SK-N-SH (cell line): ENCODE measurements around the gene RAB8B. TPM values are rescaled to one million over a fixed set of nuclear protein-coding genes. Genes with fewer than 3 reads are reported as not detected.
A peak's percentile ranks its signal among the peaks of the same experiment; 100 is the strongest.

ENCODE experiments used
- CTCF ChIA-PET: fragments of 300-600, 350-600 bp; formaldehyde crosslinking; extraction: SDS; loops from one replicate; lab custom pipeline; 2021; lab: Yijun Ruan, JAX
- POLR2A ChIA-PET: fragments of 350-600 bp; sonication (Branson Sonifier 250); formaldehyde crosslinking; extraction: SDS; loops from one replicate; lab custom pipeline; 2020; ENCODE audit warnings: antibody characterized with exemption, inconsistent platforms; lab: Yijun Ruan, JAX
- DNase-seq: peaks from one replicate; pipeline ENCODE4 v3.0.0; 2012
- H2AFZ ChIP-seq: fragments of 200-600 bp; sonication (generic); 2 replicates; pipeline ENCODE4 v1.8.1; 2016; ENCODE audit warnings: antibody characterized with exemption, mild to moderate bottlenecking, low read depth
- H3F3A ChIP-seq: fragments of 200-600 bp; sonication (generic); replicated peaks from 2 replicates; pipeline ENCODE3; 2016; ENCODE audit warnings: antibody characterized with exemption, mild to moderate bottlenecking; ENCODE audit not compliant: insufficient read depth
- H3K27ac ChIP-seq, 2 experiments: fragments of 200-500 bp in 1 of 2; fragments of 200-600 bp in 1 of 2; sonication (Bioruptor generic) in 1 of 2; sonication (generic), shearing (Covaris generic) in 1 of 2; 2 replicates each; pipeline versions ENCODE4 v1.5.1 to v1.6.1; 2014 to 2016; ENCODE audit warnings: low read depth in 2 of 2, inconsistent platforms in 1 of 2, low read length in 1 of 2, mild to moderate bottlenecking in 1 of 2, mixed read lengths in 1 of 2
- H3K27me3 ChIP-seq: fragments of 200-600 bp; sonication (generic), shearing (Covaris generic); 2 replicates; pipeline ENCODE4 v1.6.1; 2016; ENCODE audit warnings: mixed run types; ENCODE audit not compliant: insufficient read depth
- H3K36me3 ChIP-seq, 2 experiments: fragments of 200-500 bp in 1 of 2; fragments of 200-600 bp in 1 of 2; sonication (Bioruptor generic) in 1 of 2; sonication (generic) in 1 of 2; replicated peaks in 1 of 2; 2 replicates each; pipeline versions ENCODE3 to v1.5.1; 2014 to 2016; ENCODE audit warnings: low read length in 1 of 2, mild to moderate bottlenecking in 1 of 2; ENCODE audit not compliant: insufficient read depth in 2 of 2, control insufficient read depth in 1 of 2
- H3K4me1 ChIP-seq, 2 experiments: fragments of 200-500 bp in 1 of 2; fragments of 200-600 bp in 1 of 2; sonication (Bioruptor generic) in 1 of 2; sonication (generic), shearing (Covaris generic) in 1 of 2; 2 replicates each; pipeline versions ENCODE4 v1.5.1 to v1.6.1; 2014 to 2016; ENCODE audit warnings: low read depth in 1 of 2, low read length in 1 of 2, mixed run types in 1 of 2; ENCODE audit not compliant: insufficient read depth in 2 of 2, control insufficient read depth in 1 of 2
- H3K4me2 ChIP-seq: fragments of 200-600 bp; sonication (generic), shearing (Covaris generic); 2 replicates; pipeline ENCODE4 v1.6.1; 2017; ENCODE audit warnings: mixed run types
- H3K4me3 ChIP-seq, 2 experiments: fragments of 200-500 bp in 1 of 2; fragments of 200-600 bp in 1 of 2; sonication (Bioruptor generic) in 1 of 2; sonication (generic), shearing (Covaris generic) in 1 of 2; 2 replicates each; pipeline versions ENCODE4 v1.5.1 to v1.8.1; 2014 to 2016; ENCODE audit warnings: low read depth in 2 of 2, inconsistent platforms in 1 of 2, low read length in 1 of 2, mild to moderate bottlenecking in 1 of 2, mixed read lengths in 1 of 2, moderate library complexity in 1 of 2
- H3K79me2 ChIP-seq: fragments of 200-600 bp; sonication (generic); 2 replicates; pipeline ENCODE4 v1.8.1; 2017; ENCODE audit warnings: mild to moderate bottlenecking; ENCODE audit not compliant: insufficient read depth
- H3K9ac ChIP-seq: fragments of 200-600 bp; sonication (generic); 2 replicates; pipeline ENCODE4 v1.6.1; 2017; ENCODE audit warnings: mixed run types
- H3K9me2 ChIP-seq: fragments of 200-600 bp; sonication (generic); 2 replicates; pipeline ENCODE4 v1.6.1; 2017; ENCODE audit warnings: mixed run types
- H3K9me3 ChIP-seq: fragments of 200-600 bp; sonication (generic); 2 replicates; pipeline ENCODE4 v1.6.1; 2017; ENCODE audit warnings: mixed run types, mild to moderate bottlenecking, moderate library complexity
- H4K20me1 ChIP-seq: fragments of 200-600 bp; sonication (generic); 2 replicates; pipeline ENCODE4 v1.6.1; 2017; ENCODE audit warnings: mild to moderate bottlenecking, mixed run types; ENCODE audit not compliant: insufficient read depth
- EP300 ChIP-seq, 2 experiments: IDR thresholded peaks; 2 replicates each; pipeline versions ENCODE4 v1.4.0 to v1.6.1; 2012; ENCODE audit warnings: borderline replicate concordance in 1 of 2, low read depth in 1 of 2, low read length in 1 of 2
- EZH2phosphoT487 ChIP-seq: fragments of 200-600 bp; sonication (generic); IDR thresholded peaks from 2 replicates; pipeline ENCODE4 v1.6.1; 2017; ENCODE audit warnings: low read depth, mixed run types, mild to moderate bottlenecking, antibody characterized with exemption, moderate library complexity, borderline replicate concordance
- FOSL2 ChIP-seq: IDR thresholded peaks from 2 replicates; pipeline ENCODE4 v1.4.0; 2012; ENCODE audit warnings: low read depth, mild to moderate bottlenecking, moderate library complexity, borderline replicate concordance
- FOXM1 ChIP-seq: IDR thresholded peaks from 2 replicates; pipeline ENCODE4 v1.4.0; 2012; ENCODE audit warnings: low read depth, mild to moderate bottlenecking
- GABPA ChIP-seq: IDR thresholded peaks from 2 replicates; pipeline ENCODE4 v1.4.0; 2012; ENCODE audit warnings: low read depth, mild to moderate bottlenecking
- IRF3 ChIP-seq: fragments of 150-350 bp; IDR thresholded peaks from 2 replicates; pipeline ENCODE4 v1.6.1; 2016; ENCODE audit warnings: mild to moderate bottlenecking, low read depth, low read length
- MEF2A ChIP-seq: IDR thresholded peaks from 2 replicates; pipeline ENCODE4 v1.4.0; 2012; ENCODE audit warnings: low read depth, borderline replicate concordance
- POLR2AphosphoS5 ChIP-seq: IDR thresholded peaks from 2 replicates; pipeline ENCODE4 v1.6.1; 2012; ENCODE audit warnings: low read depth, low read length
- REST ChIP-seq: IDR thresholded peaks from 2 replicates; pipeline ENCODE4 v1.6.1; 2012; ENCODE audit warnings: mild to moderate bottlenecking, low read depth, low read length, moderate library complexity
- RFX5 ChIP-seq: IDR thresholded peaks from 2 replicates; pipeline ENCODE4 v1.6.1; 2012; ENCODE audit warnings: mild to moderate bottlenecking, improper control_type of control experiment, low read length
- RXRA ChIP-seq: IDR thresholded peaks from 2 replicates; pipeline ENCODE4 v1.4.0; 2012; ENCODE audit warnings: low read depth, mild to moderate bottlenecking, borderline replicate concordance
- SIN3A ChIP-seq: IDR thresholded peaks from 2 replicates; pipeline ENCODE4 v1.6.1; 2012; ENCODE audit warnings: low read depth, mild to moderate bottlenecking, low read length, moderate library complexity, borderline replicate concordance
- SMC3 ChIP-seq: IDR thresholded peaks from 2 replicates; pipeline ENCODE4 v1.6.1; 2012; ENCODE audit warnings: low read depth, low read length, improper control_type of control experiment
- TAF1 ChIP-seq: IDR thresholded peaks from 2 replicates; pipeline ENCODE4 v1.6.1; 2012; ENCODE audit warnings: low read depth, mild to moderate bottlenecking, low read length, moderate library complexity, borderline replicate concordance
- TCF12 ChIP-seq: IDR thresholded peaks from 2 replicates; pipeline ENCODE4 v1.4.0; 2012
- USF2 ChIP-seq: fragments of 150-350 bp; IDR thresholded peaks from 2 replicates; pipeline ENCODE4 v1.6.1; 2017; ENCODE audit warnings: antibody characterized with exemption, low read length, low read depth, borderline replicate concordance
- WGBS: methylation state at CpG from one replicate; pipeline ENCODE4 v1.1.6; 2017; ENCODE audit warnings: low lambda C conversion rate; 5-methylcytosine and 5-hydroxymethylcytosine counted together
- polyA plus RNA-seq, 3 experiments: library from polyadenylated mRNA; depleted of rRNA; stranded (reverse); fragments of >200 nt; gene quantifications; 2 replicates each; pipeline ENCODE4 v1.2.3, GENCODE V29; 2012
- TF ChIP-seq, protein P1 (sequence below): IDR thresholded peaks from 2 replicates; pipeline ENCODE4 v1.4.0; 2012; ENCODE audit warnings: low read depth
- TF ChIP-seq, protein P2 (sequence below): IDR thresholded peaks from 2 replicates; pipeline ENCODE4; 2012

RAB8B gene
- polyA plus RNA-seq, 1 of the 3 experiments (the other 2 are of a cell fraction): 5.4 TPM

DNA sequence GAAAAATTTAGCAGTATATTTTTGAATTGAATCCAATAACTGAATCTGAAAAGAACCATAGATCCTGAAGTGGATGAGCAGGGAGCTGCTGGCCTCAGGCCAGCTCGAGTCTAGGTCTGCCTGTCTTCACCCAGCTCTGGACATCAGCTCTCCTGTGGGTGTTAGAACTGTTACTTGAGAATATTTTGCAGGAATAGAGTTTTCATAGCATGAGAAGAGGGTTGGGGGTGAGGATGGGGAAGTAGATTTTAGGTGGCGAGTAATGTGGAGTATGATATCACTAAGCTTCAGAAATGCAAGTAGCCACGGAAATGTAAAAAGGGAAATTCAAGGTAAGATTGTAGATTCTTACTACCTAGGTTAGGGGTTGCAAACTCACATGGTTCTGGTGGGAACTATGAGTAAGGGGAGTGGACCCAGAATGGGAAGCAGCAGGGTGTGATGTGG, 6.2 kb downstream of the RAB8B start:
- Histone ChIP-seq H3F3A (no peaks in the 10 kb centered on the region), H2AFZ (no peak overlapping the region), H3K27me3 (no peaks in the 10 kb centered on the region), H3K27ac (no peak overlapping the region), H3K9me3 (no peaks in the 10 kb centered on the region), H3K4me3 (no peak overlapping the region), H3K4me1 (peaks cover 9 to 18% of the 10 kb centered on the region in 2 experiments; a peak in 3 of 4 replicates), H3K9me2 (no peaks in the 10 kb centered on the region), H3K9ac (no peak overlapping the region), H3K4me2 (no peak overlapping the region), H4K20me1 (no peaks in the 10 kb centered on the region), H3K36me3 (no peaks in the 10 kb centered on the region), H3K79me2 (peaks cover 76% of the 10 kb centered on the region)
- TF ChIP-seq EZH2phosphoT487 (no peak), IRF3 (no peak), GABPA (no peak), TAF1 (no peak), USF2 (no peak), RFX5 (no peak), FOXM1 (no peak), RXRA (no peak)
- TF ChIP-seq, protein P1, sequence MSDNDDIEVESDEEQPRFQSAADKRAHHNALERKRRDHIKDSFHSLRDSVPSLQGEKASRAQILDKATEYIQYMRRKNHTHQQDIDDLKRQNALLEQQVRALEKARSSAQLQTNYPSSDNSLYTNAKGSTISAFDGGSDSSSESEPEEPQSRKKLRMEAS: no peak
- TF ChIP-seq, protein P2, sequence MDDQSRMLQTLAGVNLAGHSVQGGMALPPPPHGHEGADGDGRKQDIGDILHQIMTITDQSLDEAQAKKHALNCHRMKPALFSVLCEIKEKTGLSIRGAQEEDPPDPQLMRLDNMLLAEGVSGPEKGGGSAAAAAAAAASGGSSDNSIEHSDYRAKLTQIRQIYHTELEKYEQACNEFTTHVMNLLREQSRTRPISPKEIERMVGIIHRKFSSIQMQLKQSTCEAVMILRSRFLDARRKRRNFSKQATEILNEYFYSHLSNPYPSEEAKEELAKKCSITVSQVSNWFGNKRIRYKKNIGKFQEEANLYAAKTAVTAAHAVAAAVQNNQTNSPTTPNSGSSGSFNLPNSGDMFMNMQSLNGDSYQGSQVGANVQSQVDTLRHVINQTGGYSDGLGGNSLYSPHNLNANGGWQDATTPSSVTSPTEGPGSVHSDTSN: no peak
- 88% methylated on average over 3 of the region's 3 CpGs for WGBS
- no peak for DNase-seq
- ChIA-PET POLR2A (no interaction called here), CTCF (interaction anchor here (1.2 to 1.6 kb wide), 2 partner anchors 22 to 148 kb away, joined by 3 read pairs; no protein-coding TSS in a partner anchor)

DNA sequence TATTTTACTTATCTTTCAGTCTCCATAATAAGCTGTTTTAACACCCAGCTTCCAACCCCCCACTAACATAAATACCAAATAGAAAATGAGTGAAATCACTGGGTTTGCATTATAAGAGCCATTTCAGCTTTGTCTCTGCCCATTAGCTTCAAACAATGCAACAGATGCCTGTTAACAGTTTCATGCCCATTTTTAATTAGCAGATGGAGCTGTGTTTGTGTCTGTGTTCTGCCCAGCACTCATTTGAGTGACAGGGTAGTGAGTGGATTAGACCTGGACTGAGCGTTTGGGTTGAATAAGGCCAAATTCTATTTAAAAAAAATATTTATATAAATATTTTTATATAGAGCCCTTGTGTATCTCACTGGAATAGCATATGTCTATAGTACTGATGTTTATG, 7.4 kb downstream of the RAB8B start:
- no peak overlapping the region for H3K4me3 ChIP-seq
- ChIA-PET POLR2A (no interaction called here), CTCF (interaction anchor here (1.6 kb wide), 1 partner anchor 23 kb away, joined by 3 read pairs; no protein-coding TSS in a partner anchor)
- no peaks in the 10 kb centered on the region for H3K9me2 ChIP-seq
- H3K27me3 ChIP-seq: no peaks in the 10 kb centered on the region
- no peak overlapping the region for H3K27ac ChIP-seq
- no peaks in the 10 kb centered on the region for H3K9me3 ChIP-seq
- TF ChIP-seq TCF12 (no peak), FOSL2 (no peak), SIN3A (no peak), POLR2AphosphoS5 (no peak), REST (no peak), EP300 (IDR thresholded peaks at IDR 0.05; ENCODE audit: borderline replicate concordance in 1 of 2, low read depth in 1 of 2, low read length in 1 of 2) (no peak), SMC3 (no peak), MEF2A (no peak)
- no peaks in the 10 kb centered on the region for H4K20me1 ChIP-seq
- no peak overlapping the region for H3K4me2 ChIP-seq
- no peaks in the 10 kb centered on the region for H3F3A ChIP-seq
- H2AFZ ChIP-seq: no peak overlapping the region
- H3K79me2 ChIP-seq: peaks cover 76% of the 10 kb centered on the region
- no peak overlapping the region for H3K9ac ChIP-seq
- 100% methylated on average over 1 of the region's 1 CpG for WGBS
- H3K36me3 ChIP-seq: no peaks in the 10 kb centered on the region
- DNase-seq: peak; percentile 45
- peaks cover 9 to 18% of the 10 kb centered on the region in 2 experiments; a peak in 3 of 4 replicates for H3K4me1 ChIP-seq
